Skin epidermis (tissue), 12 donors: ENCODE results near the gene RPN2.

Experiments
- H3K27ac ChIP-seq, 21 experiments: fragments of 200-600 bp; sonication (generic) in 11 of 21; one replicate each; pipeline ENCODE4 v1.5.0; 2020; ENCODE audit warnings: mild to moderate bottlenecking in 3 of 21, inconsistent platforms in 2 of 21, moderate library complexity in 2 of 21
- H3K4me3 ChIP-seq, 7 experiments: fragments of 200-600 bp; sonication (generic) in 2 of 7; one replicate each; pipeline ENCODE4 v1.5.0; 2020; ENCODE audit warnings: inconsistent platforms in 2 of 7, mild to moderate bottlenecking in 2 of 7, moderate library complexity in 1 of 7

RPN2 gene

GRCh38 chr20:37179683-37180524 lies 774 bp downstream of the RPN2 start:
- Histone ChIP-seq H3K4me3 (peak overlapping the region; percentile 77 to 95 (median 88)), H3K27ac (peak overlapping the region; percentile 95 to 100 (median 99))

GRCh38 chr20:37185686-37186085 lies 6.6 kb downstream of the RPN2 start:
- H3K27ac ChIP-seq = no peak overlapping the region

DNA sequence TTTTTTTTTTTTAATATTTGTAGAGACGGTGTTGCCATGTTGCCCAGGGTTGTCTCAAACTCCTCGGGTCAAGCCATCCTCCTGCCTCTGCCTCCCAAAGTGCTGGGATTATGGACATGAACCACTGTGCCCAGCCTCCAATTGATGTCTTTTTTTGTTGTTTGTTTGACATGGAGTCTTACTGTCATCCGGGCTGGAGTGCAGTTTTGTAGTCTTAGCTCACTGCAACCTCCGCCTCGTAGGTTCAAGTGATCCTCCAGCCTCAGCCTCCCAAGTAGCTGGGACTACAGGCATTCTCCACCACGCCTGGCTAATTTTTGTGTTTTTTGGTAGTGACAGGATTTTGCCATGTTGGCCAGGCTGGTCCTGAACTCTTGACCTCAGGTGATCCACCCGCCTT lies 9.7 kb downstream of the RPN2 start:
- H3K4me3 ChIP-seq = no peak overlapping the region
- H3K27ac ChIP-seq = no peak overlapping the region

More at GRCh38 chr20:37185686-37186085, 6.6 kb downstream of the RPN2 start:
- no peak overlapping the region for H3K4me3 ChIP-seq

DNA sequence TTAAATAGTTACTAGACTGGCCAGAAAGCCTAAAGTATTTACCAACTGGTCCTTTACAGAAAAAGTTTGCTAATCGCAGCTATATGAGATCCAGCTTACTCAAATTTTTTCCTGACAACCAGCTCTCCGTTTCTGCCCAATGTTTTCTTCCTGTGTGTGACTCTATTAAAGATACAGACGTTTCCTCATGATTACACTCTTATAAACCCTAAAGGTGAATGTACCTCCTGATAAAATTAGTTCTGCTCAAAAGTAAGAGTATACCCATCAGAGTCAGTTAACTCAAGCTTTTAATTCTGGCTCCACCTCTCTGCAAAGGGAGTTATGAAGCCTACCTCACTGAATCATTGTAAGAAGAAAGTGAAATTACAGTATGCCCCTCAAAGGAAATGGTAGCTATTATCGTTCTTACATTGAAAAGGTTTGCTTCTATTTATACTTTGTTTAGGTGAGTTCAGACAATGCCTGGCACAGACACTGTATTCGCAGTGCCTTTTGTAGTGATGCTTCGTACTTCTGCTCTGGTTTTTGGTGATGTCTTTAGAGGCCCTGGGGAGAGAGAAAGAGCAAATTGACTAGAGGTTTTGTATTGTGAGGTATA lies 10.4 kb downstream of the RPN2 start:
- Histone ChIP-seq H3K27ac (no peak overlapping the region), H3K4me3 (no peak overlapping the region)

- Histone ChIP-seq H3K4me3 (no peak overlapping the region), H3K27ac (no peak overlapping the region)
Measured at GRCh38 chr20:37190354-37191112, 11.4 kb downstream of the RPN2 start.

GRCh38 chr20:37192137-37192854 lies 13.2 kb downstream of the RPN2 start:
- Histone ChIP-seq H3K4me3 (no peak overlapping the region), H3K27ac (no peak overlapping the region)

GRCh38 chr20:37193226-37193625 lies 14.1 kb downstream of the RPN2 start:
- Histone ChIP-seq H3K4me3 (no peak overlapping the region), H3K27ac (no peak overlapping the region)

GRCh38 chr20:37193821-37194220 lies 14.7 kb downstream of the RPN2 start:
- Histone ChIP-seq H3K4me3 (no peak overlapping the region), H3K27ac (no peak overlapping the region)

- no peak overlapping the region for H3K4me3 ChIP-seq
- H3K27ac ChIP-seq = peak overlapping the region in 1 of 21 experiments; percentile 26
Measured at GRCh38 chr20:37194621-37195417, 15.7 kb downstream of the RPN2 start.

GRCh38 chr20:37198932-37199660 lies 20.0 kb downstream of the RPN2 start:
- no peak overlapping the region for H3K4me3 ChIP-seq

DNA sequence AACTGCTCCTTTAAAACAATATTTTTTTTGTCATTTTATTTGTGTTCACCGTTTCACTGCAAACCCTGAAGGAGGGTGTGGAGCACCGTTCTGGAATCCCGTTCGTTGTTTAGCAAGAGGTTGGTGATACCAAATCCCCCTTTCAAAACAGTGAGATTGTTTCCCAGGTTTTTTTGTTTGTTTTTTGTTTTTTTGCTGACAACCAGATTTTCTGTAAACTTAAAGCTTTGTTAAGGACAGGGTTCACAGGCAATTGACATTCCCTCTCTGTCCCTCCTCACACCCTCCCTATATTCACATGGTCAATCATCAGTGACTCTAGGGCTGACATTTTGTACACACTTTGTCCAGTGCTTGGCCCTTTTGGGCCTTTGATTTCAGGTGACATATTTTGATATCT lies 21.2 kb downstream of the RPN2 start:
- no peak overlapping the region for H3K27ac ChIP-seq
- no peak overlapping the region for H3K4me3 ChIP-seq

More at GRCh38 chr20:37198932-37199660, 20.0 kb downstream of the RPN2 start:
- no peak overlapping the region for H3K27ac ChIP-seq

GRCh38 chr20:37200926-37201826 lies 22.0 kb downstream of the RPN2 start:
- Histone ChIP-seq H3K4me3 (no peak overlapping the region), H3K27ac (peak overlapping the region in 5 of 21 experiments; percentile 11 to 63 (median 35))

DNA sequence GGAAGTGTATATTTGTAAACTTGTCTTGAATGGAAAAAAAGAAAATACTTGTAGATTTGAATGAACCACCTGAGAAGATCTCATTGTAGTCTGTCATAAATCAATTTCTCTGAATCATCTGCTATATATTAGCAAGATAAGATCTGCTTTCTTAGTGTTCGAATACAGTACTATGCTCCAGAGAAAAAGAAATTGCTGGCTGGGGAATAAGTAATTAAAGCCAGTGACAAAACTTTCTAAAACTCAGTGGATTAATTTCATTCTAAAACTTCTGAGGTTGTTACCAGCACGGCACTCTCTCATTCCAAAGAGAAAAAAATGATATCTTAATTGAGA lies 22.7 kb downstream of the RPN2 start:
- Histone ChIP-seq H3K4me3 (no peak overlapping the region), H3K27ac (peak overlapping the region in 7 of 21 experiments; percentile 4 to 63 (median 35))

DNA sequence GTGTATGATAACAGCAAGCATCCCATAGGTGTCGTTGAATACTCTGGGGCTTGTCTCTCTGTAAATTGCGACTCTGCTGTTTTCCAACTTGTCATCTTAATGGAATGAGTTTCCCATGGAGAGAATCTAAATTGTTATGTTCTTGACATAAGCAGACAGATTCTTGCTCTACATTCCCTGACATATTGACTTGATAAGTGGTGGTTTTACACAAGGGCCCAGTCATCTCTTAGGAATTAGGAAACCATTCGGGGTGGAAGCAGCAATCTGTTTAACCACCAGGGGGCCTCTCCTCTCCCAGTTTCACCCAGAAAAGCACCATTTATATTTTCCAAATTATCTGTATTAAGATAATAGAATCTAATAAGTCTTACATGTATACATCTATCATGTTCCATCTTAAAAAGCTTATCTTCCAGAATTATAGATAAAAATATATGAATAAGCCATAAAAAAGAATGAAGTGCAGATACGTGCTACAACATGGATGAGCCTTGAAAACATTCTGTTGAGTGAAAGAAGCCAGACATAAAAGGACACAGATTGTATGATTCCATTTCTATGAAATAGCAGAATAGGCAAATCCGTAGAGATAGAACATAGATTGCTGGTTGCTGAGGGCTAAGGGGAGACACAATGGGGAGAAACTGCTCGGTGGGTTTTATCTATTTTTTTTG lies 23.3 kb downstream of the RPN2 start:
- Histone ChIP-seq H3K27ac (peak overlapping the region in 5 of 21 experiments; percentile 4 to 63 (median 35)), H3K4me3 (no peak overlapping the region)

DNA sequence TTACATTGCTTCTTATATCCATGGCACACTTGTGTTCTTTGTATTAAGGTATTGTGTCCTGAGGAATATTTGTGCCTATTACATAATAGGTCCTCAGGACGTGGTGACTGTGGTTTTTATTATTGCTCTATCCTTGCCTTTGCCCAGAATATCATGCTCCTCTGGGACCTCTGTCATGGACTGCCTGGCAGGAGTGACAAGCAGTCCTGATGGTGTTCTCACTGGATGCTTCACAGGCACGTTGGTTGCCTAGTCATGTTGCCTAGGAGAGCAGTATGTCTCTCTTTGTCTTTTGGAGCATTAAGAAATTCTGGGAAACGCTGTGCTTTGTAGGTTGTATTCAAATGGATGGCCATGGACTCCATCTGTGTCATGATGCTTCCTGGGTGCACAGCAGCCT lies 24.9 kb downstream of the RPN2 start:
- H3K4me3 ChIP-seq = no peak overlapping the region
- H3K27ac ChIP-seq = no peak overlapping the region

DNA sequence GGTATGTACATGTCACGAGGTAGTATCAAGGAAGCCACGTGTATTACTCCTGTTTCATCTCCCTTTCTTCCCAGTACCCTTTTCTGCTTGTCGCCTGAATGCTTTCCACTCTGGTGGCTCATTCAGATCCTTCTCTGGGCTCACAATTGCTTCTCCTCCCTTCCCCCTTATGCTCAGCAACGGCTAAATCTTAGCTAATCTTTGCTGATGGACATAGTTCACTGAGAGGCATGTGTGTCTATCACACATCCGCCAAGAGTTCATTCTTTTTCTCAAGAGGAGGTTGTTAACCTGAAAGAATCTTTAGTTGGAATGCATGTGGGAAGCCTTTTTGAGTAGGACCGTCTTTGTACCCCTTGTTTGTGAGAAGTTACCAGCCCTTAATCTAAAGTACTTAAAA lies 26.0 kb downstream of the RPN2 start:
- no peak overlapping the region for H3K27ac ChIP-seq
- H3K4me3 ChIP-seq = no peak overlapping the region

DNA sequence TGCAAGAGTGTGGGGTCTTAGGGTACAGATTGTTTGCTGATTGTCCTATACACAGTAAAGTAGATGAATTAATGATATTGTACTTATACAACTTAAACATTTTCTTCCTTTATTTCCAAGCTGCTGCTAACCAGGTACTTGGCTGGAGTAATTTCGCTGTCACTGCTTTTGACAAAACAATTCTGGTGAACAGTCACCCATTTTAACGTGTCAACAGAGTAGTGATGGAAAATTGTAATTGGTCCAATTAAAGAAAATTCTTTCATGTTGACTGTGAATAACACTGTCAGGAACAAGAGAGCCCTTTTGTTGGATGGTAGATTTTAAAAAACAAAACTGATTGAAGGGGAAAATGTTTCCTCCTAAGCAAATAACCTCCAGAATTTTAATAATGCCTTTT lies 26.7 kb downstream of the RPN2 start:
- no peak overlapping the region for H3K27ac ChIP-seq
- no peak overlapping the region for H3K4me3 ChIP-seq
